ENCODE data around the gene NSUN2.

NSUN2 gene

DNA sequence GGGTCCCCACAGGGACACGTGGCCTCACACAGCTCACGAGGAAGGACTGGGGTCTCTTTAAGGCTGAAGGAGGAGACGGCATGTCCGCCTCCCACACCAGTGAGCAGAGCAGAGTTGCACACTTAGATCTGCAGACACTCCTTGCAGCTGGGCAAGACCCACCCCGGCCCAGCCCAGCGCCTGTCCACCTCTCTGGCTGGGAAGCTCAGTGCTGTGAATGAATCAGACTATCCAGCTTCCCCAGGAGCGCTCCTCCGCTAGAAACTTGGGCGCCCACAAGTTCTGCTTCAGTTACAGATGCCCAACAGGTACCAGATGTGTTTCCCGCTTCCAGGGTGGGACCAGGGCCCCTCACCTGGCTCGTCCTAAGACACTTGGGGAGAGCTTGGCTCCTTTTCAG lies 78.9 kb downstream of the NSUN2 start:
- ATAC-seq = no peak

DNA sequence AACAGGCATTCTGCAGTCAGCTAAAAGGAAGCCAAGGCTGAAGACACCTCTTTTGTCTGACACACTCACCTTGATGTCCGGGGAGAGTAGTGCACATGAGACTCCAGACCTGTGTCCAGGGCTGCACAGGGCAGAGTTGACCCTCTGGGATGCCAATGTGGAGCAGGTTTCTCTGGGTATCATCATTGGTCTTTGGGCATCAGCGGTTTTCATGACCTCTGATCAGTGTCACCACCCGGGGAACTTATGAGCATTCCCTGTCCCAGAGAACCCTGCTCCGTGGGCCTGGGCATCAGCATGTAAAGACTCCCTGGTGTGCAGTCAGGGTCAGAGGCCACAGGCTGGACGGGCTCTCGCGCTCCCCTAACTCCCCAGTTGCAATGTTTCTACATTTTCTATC lies 80.2 kb downstream of the NSUN2 start:
- no peak for ATAC-seq

DNA sequence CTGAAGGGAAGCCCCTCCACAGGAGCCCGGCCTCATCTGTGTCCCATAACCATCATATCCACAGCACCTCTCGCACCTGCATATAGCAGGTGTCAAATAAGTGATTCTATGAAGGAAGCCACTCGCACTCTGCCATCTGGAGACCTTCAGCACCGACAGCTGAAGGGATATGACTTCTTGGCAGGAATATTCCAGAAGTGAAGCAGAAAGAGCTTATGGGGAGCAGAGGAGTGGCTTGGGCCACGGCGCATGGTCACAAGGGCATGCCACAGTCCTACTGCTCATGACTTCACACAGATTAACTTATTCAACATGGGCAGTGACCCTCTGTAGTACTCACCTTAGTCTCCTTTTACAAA lies 80.9 kb downstream of the NSUN2 start:
- no peak for ATAC-seq

DNA sequence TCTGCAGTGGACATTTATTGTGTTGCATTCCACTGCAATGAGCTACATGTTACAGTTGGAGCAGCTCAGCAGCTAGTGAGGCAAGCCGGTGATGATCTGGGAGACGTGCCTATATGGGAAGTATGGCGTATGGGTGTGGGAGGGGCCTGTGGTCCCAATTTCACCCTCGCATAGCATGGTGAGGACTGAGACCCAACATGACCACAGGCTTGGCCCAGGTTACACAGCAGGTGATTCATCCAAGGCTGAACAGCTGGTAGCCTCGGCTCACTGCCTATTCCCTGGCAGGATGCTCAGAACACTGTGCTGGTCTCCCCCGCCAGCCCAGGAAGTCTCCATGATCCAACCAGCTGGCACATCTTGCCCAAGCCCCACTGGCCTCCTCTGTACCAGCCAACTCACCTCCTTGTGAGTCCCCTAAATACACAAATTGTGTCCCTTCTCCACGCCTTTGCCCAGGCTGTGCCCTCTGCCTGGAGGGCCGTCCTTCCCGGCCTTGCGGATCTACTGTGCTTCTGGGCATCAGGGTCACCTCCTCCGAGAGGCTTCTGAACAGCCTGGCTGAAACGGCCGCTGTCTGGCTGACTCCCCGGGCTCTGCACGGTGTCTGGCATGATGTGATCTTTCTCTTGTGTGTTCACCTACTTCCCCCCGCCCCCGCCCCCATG lies 81.4 kb downstream of the NSUN2 start:
- no peak for ATAC-seq

DNA sequence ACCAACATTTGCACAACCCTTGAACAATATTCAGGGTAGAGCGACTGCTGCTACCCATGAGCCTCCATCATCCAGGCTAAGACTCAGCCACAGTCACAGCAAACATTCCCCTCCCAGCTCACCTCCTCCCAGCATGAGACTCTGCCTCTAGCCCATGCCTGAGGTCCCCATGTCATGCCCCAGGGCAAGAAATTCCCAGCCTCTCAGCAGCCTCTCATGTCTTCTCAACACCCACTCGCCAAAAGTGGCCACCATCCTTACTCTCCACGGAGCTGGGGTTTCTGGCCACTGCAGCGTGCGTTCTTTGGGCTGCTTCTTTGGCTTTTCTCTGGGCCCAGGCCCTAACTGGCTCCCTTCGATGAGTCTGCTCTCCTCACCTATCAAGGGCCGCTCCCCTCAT lies 82.2 kb downstream of the NSUN2 start:
- ATAC-seq = no peak

All from activated CD4-positive, CD25-positive, alpha-beta regulatory T cell treated with anti-CD3 and anti-CD28 coated beads, Interleukin-2, amount 50 U/mL, for 24 hours (primary cell).